Memory B cell (primary cell): ENCODE data around the gene CLEC10A.
"Not testable (repeated sequence)": the region's sequence is repeated elsewhere in the genome, so short reads cannot be mapped to it uniquely, and the experiment has no call there.

Experiments used
- ATAC-seq: fragments of 150-1000 bp; cut with Tn5 transposase; 2 replicates; pipeline ENCODE4 v1.10.0; 2021; ENCODE audit warnings: low read depth, mild to moderate bottlenecking, moderate library complexity
- DNase-seq, 2 donors: peaks; one replicate each; pipeline ENCODE4 v3.0.0; 2022; ENCODE audit warnings: low spot score in 2 of 2
- H3K27ac Mint-ChIP-seq: one replicate; pipeline ENCODE4 v1.8.0; 2022; ENCODE audit warnings: mild to moderate bottlenecking, moderate library complexity, mixed read lengths
- H3K27me3 Mint-ChIP-seq: one replicate; pipeline ENCODE4 v1.8.0; 2022; ENCODE audit warnings: mixed read lengths
- H3K36me3 Mint-ChIP-seq: one replicate; pipeline ENCODE4 v1.8.0; 2022; ENCODE audit warnings: mild to moderate bottlenecking, mixed read lengths
- H3K4me1 Mint-ChIP-seq: one replicate; pipeline ENCODE4 v1.8.0; 2022; ENCODE audit warnings: mixed read lengths
- H3K4me3 Mint-ChIP-seq: one replicate; pipeline ENCODE4 v1.8.0; 2022; ENCODE audit warnings: mild to moderate bottlenecking, moderate library complexity, mixed read lengths
- H3K9me3 Mint-ChIP-seq: one replicate; pipeline ENCODE4 v1.8.0; 2022; ENCODE audit warnings: mixed read lengths

Gene CLEC10A

GRCh38 chr17:7079581-7080455, at the start of gene CLEC10A:
Gene CLEC10A (minus strand): TSS chr17:7080251. CDS start chr17:7078812, 1,439 bp downstream.
- Mint-ChIP-seq H3K4me1 (peaks cover 12% of the 10 kb centered on the region), H3K4me3 (no peak within 1 kb of the TSS), H3K27ac (no peak within 1 kb of the TSS), H3K27me3 (peaks cover 15% of the 10 kb centered on the region), H3K9me3 (peaks cover 2% of the 10 kb centered on the region), H3K36me3 (peaks cover 2% of the 10 kb centered on the region)
- DNase-seq (no peak), ATAC-seq (no peak)

- Mint-ChIP-seq H3K4me3 (no peak overlapping the region), H3K36me3 (no peaks in the 10 kb centered on the region), H3K4me1 (peaks cover 20% of the 10 kb centered on the region), H3K9me3 (no peaks in the 10 kb centered on the region), H3K27ac (no peak overlapping the region), H3K27me3 (peaks cover 14% of the 10 kb centered on the region)
- DNase-seq (no peak), ATAC-seq (no peak)
Measured at GRCh38 chr17:7129311-7129710, 49.3 kb upstream of the CLEC10A start.

GRCh38 chr17:7128160-7128559, 48.1 kb upstream of the CLEC10A start:
- Mint-ChIP-seq H3K4me1 (peaks cover 17% of the 10 kb centered on the region), H3K9me3 (no peaks in the 10 kb centered on the region), H3K4me3 (no peak overlapping the region), H3K27ac (no peak overlapping the region), H3K27me3 (peaks cover 17% of the 10 kb centered on the region), H3K36me3 (no peaks in the 10 kb centered on the region)
- DNase-seq (no peak), ATAC-seq (no peak)

GRCh38 chr17:7127501-7127900, 47.5 kb upstream of the CLEC10A start:
- H3K4me3 Mint-ChIP-seq, H3K36me3 Mint-ChIP-seq, ATAC-seq, H3K9me3 Mint-ChIP-seq, DNase-seq, H3K27ac Mint-ChIP-seq: not testable (repeated sequence)
- peaks cover 16% of the 10 kb centered on the region for H3K27me3 Mint-ChIP-seq
- peaks cover 12% of the 10 kb centered on the region for H3K4me1 Mint-ChIP-seq

GRCh38 chr17:7126386-7126785, 46.3 kb upstream of the CLEC10A start:
- not testable (repeated sequence) for H3K4me3 Mint-ChIP-seq, H3K36me3 Mint-ChIP-seq, H3K9me3 Mint-ChIP-seq, ATAC-seq, DNase-seq, H3K4me1 Mint-ChIP-seq, H3K27ac Mint-ChIP-seq
- peaks cover 16% of the 10 kb centered on the region for H3K27me3 Mint-ChIP-seq

GRCh38 chr17:7124923-7125322, 44.9 kb upstream of the CLEC10A start:
- ATAC-seq (no peak), DNase-seq (no peak)
- Mint-ChIP-seq H3K27ac (no peak overlapping the region), H3K9me3 (peaks cover 1% of the 10 kb centered on the region), H3K27me3 (peaks cover 16% of the 10 kb centered on the region), H3K4me1 (peaks cover 7% of the 10 kb centered on the region), H3K36me3 (peaks cover 2% of the 10 kb centered on the region), H3K4me3 (no peak overlapping the region)

- H3K4me1 Mint-ChIP-seq: peaks cover 7% of the 10 kb centered on the region
- H3K36me3 Mint-ChIP-seq: peaks cover 2% of the 10 kb centered on the region
- no peak for DNase-seq
- no peak for ATAC-seq
- H3K9me3 Mint-ChIP-seq: peaks cover 1% of the 10 kb centered on the region
- H3K27me3 Mint-ChIP-seq: peaks cover 19% of the 10 kb centered on the region
- H3K4me3 Mint-ChIP-seq: no peak overlapping the region
- no peak overlapping the region for H3K27ac Mint-ChIP-seq
Measured at GRCh38 chr17:7123844-7124243, 43.8 kb upstream of the CLEC10A start.

GRCh38 chr17:7122381-7122780, 42.3 kb upstream of the CLEC10A start:
- no peak overlapping the region for H3K27ac Mint-ChIP-seq
- H3K9me3 Mint-ChIP-seq: peaks cover 1% of the 10 kb centered on the region
- no peak for DNase-seq
- H3K4me3 Mint-ChIP-seq: no peak overlapping the region
- peaks cover 7% of the 10 kb centered on the region for H3K4me1 Mint-ChIP-seq
- H3K27me3 Mint-ChIP-seq: peaks cover 19% of the 10 kb centered on the region
- no peak for ATAC-seq
- peaks cover 2% of the 10 kb centered on the region for H3K36me3 Mint-ChIP-seq

- not testable (repeated sequence) for H3K4me3 Mint-ChIP-seq, ATAC-seq, DNase-seq, H3K27ac Mint-ChIP-seq, H3K36me3 Mint-ChIP-seq, H3K4me1 Mint-ChIP-seq, H3K9me3 Mint-ChIP-seq
- peaks cover 19% of the 10 kb centered on the region for H3K27me3 Mint-ChIP-seq
Measured at GRCh38 chr17:7120635-7121034, 40.6 kb upstream of the CLEC10A start.

- no peak overlapping the region for H3K27ac Mint-ChIP-seq
- peaks cover 19% of the 10 kb centered on the region for H3K27me3 Mint-ChIP-seq
- peaks cover 1% of the 10 kb centered on the region for H3K9me3 Mint-ChIP-seq
- H3K4me3 Mint-ChIP-seq: no peak overlapping the region
- peaks cover 2% of the 10 kb centered on the region for H3K36me3 Mint-ChIP-seq
- no peak for ATAC-seq
- H3K4me1 Mint-ChIP-seq: peaks cover 7% of the 10 kb centered on the region
- no peak for DNase-seq
Measured at GRCh38 chr17:7120123-7120522, 40.1 kb upstream of the CLEC10A start.

GRCh38 chr17:7119314-7119713, 39.3 kb upstream of the CLEC10A start:
- peaks cover 17% of the 10 kb centered on the region for H3K27me3 Mint-ChIP-seq
- no peak for ATAC-seq
- DNase-seq: no peak

GRCh38 chr17:7114875-7115614, 35.0 kb upstream of the CLEC10A start:
- DNase-seq (no peak), ATAC-seq (no peak)
- H3K4me1 Mint-ChIP-seq: peaks cover 3% of the 10 kb centered on the region
- no peaks in the 10 kb centered on the region for H3K9me3 Mint-ChIP-seq
- no peak overlapping the region for H3K4me3 Mint-ChIP-seq
- H3K36me3 Mint-ChIP-seq: no peaks in the 10 kb centered on the region
- H3K27ac Mint-ChIP-seq: no peak overlapping the region
- H3K27me3 Mint-ChIP-seq: peaks cover 12% of the 10 kb centered on the region

More at GRCh38 chr17:7119314-7119713, 39.3 kb upstream of the CLEC10A start:
- Mint-ChIP-seq H3K36me3 (peaks cover 2% of the 10 kb centered on the region), H3K9me3 (peaks cover 1% of the 10 kb centered on the region), H3K4me3 (no peak overlapping the region), H3K27ac (no peak overlapping the region), H3K4me1 (peaks cover 7% of the 10 kb centered on the region)

GRCh38 chr17:7114241-7114874, 34.3 kb upstream of the CLEC10A start, which contains the start of gene ASGR2:
Gene ASGR2 (minus strand): TSS chr17:7114822. CDS start chr17:7114240, 582 bp downstream.
- Mint-ChIP-seq H3K9me3 (no peaks in the 10 kb centered on the region), H3K27me3 (peaks cover 17% of the 10 kb centered on the region), H3K36me3 (no peaks in the 10 kb centered on the region), H3K4me1 (peaks cover 9% of the 10 kb centered on the region), H3K27ac (no peak within 1 kb of the TSS), H3K4me3 (no peak within 1 kb of the TSS)
- ATAC-seq (no peak), DNase-seq (no peak)
